Measurements from ENCODE around the gene ESPN.
"Not testable (repeated sequence)": the region's sequence is repeated elsewhere in the genome, so short reads cannot be mapped to it uniquely, and the experiment has no call there.

ESPN gene

DNA sequence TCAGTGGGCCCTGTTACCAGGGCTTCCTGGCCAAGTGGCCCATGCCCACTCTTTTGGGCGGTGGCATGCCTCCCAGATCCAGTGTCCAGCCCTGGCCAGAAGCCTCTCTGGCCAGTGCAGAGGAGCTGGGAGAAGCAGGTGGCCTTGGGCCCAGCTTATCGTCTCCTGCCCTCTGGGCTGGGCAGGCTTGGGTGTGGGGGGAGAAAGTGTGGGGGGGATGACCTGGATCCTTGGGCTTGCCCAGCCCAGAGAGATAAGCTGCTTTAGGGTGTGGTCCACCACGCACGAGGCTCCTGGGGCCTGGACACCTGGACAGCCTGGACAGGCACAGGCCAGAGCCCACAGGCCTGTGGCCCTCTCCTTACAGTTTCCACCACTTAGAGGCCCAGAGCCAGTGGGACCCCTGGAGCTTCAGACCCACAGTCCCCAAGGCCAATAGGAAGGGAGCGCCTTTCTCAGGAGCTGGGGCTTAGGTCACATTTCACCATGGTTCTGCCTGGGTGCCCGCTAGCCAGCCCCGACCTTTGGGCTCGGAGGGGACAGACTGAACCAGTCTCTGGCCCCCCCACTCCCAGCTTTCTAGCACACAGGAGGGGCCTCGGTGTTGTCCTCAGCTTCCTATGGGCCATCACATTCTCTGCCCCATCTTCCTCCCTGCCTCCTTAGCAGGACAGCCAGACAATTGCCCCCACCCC lies 1.8 kb downstream of the ESPN start:
- in situ Hi-C loops (cut with MboI; ENCODE audit: low sequenced_read_pairs): no loop called here

DNA sequence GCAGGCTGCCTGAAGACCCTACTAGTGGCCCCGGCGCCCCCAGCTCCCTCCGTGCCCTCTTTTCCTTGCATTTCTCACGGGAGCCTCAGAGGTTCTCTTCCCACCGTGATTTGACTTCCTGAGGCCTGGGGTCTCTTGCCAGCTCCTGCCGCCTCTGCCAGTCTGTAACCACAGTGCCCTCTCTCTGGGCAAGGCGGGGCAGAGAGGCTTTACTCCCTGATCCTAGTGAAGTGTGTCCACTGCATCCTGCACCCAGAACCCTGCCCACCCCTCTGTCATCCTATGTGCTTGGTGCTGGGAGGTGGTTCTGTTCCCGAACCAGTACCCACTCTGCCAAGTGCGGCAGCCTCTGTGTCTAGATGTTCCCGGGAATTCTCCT lies 2.4 kb downstream of the ESPN start:
- in situ Hi-C loops (cut with MboI; ENCODE audit: low sequenced_read_pairs): no loop called here

DNA sequence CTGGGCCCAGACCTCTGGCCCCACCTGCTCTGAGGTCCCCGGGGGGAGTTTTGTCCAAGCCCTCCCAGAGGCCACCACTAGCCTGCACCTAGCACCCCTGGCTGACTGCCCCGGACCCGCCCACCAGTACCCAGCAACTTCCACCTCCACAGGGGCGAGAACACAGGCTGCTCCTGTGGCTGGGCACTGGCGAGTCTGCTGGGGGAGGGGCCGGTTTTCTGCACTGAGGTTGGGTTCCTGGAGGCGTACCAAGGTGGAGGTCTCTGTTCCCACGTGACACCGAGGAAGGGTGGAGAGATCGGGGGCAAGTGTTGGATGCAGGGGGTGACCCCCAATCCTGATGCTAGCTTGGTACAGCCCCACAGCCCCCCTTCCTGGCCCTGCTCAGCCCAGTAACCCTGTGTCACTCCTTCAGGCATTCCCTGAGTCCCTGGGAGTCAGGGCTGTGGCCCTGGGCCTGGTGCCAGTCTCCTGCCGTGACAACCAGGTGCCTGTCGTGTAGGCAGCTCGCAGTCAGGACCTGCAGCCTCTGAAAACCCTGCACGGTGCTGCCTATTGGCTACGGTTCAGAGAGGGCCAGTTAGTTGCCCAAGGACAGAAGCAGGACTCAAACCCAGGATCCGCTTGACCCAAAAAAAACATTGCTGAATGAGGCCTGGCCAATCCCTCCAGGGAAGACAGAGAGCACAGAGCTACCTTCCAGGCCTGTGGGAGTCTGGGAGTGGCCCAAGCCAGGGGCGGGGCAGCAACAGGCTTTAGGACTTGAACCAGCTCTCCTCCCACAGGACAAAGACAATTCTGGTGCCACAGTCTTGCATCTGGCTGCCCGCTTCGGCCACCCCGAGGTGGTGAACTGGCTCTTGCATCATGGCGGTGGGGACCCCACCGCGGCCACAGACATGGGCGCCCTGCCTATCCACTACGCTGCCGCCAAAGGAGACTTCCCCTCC lies 3.1 kb downstream of the ESPN start:
- in situ Hi-C loops (cut with MboI; ENCODE audit: low sequenced_read_pairs): no loop called here

GRCh38 chr1:6428453-6428852 lies 3.9 kb downstream of the ESPN start:
- in situ Hi-C loops (cut with MboI; ENCODE audit: low sequenced_read_pairs): not testable (repeated sequence)

DNA sequence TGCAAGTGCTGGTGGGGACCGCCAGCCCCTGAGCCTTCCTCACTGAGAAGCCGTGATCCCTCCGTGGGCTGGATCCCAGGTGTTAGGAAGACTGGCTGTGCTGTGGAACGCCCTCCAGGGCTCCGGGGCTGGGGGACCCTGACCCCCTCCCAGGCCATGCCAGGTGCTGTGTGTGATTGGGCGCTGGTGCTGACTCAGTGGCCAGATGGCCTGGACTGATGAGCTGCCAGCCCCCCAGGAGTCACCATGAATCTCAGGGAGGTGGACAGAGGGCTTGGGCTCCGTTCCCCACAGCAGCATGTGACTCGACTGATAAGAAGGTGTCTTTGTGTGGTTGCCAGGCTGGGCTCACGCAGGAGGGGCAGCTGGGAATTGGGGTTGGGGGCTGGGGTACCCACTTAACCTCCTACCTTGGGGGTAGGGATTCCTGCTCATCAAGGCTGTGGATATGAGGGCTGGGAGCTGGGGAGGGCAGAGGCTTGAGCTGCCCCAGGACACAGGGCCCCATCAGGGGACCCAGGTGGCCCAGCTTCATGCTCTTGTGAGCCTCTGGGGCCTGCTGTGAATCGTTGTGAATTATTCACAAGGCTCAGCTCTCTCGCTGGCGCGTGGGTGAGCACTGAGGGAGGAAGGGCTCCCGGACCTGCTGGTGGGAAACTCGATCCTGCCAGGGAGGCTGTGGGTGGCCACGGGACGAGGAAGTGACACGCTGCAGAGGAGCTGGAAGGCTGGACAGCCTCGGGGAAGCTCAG lies 5.3 kb downstream of the ESPN start:
- in situ Hi-C loops (cut with MboI; ENCODE audit: low sequenced_read_pairs): not testable (repeated sequence)

GRCh38 chr1:6431645-6432579 lies 7.3 kb downstream of the ESPN start:
- in situ Hi-C loops (cut with MboI; ENCODE audit: low sequenced_read_pairs): not testable (repeated sequence)

- in situ Hi-C loops (cut with MboI; ENCODE audit: low sequenced_read_pairs): no loop called here
These were observed 9.6 kb downstream of the ESPN start for GRCh38 chr1:6434186-6434585.

DNA sequence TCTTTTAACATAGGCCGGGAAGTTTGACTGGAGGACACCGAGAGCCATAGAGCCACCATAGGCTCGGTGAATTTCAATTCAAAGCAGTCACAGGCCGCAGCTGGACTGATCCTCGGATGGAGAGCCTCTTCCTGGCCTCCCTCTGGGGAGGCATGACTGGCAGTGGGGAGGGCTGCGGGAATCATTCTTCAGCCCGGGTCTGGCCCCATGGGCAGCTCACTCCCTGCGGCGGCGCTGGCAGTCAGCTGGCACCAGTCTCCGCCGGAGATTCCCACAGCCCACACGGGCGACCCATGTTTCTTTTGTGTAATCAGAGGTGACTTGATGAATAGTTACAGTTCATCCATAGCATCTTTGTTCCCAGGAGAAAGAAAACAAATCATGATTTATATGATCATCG lies 10.6 kb downstream of the ESPN start:
- in situ Hi-C loops (cut with MboI; ENCODE audit: low sequenced_read_pairs): no loop called here

DNA sequence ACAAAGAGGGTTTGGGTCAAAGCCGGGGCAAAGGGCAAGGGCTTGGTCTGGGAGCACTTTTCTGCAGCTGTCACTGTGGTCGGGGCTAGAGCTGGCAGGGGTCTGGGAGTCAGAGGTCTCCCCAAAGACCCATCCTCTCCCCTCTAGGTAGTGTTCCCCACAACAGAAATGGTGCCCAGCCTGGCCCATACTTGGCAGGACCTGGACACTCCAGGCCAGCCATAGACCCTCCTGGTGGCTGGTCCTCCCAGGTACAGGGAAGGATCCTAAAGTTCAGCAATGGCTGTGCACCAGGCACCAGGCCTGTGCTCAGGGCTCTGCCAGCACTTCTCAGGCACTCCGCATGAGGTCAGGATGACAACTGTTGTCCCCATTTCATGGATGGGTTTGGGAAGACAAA lies 11.0 kb downstream of the ESPN start:
- in situ Hi-C loops (cut with MboI; ENCODE audit: low sequenced_read_pairs): no loop called here

- in situ Hi-C loops (cut with MboI; ENCODE audit: low sequenced_read_pairs): not testable (repeated sequence)
These were observed 11.7 kb downstream of the ESPN start for GRCh38 chr1:6436277-6436676.

GRCh38 chr1:6437012-6437700 lies 12.6 kb downstream of the ESPN start:
- in situ Hi-C loops (cut with MboI; ENCODE audit: low sequenced_read_pairs): not testable (repeated sequence)

- in situ Hi-C loops (cut with MboI; ENCODE audit: low sequenced_read_pairs): no loop called here
These were observed 13.5 kb downstream of the ESPN start for GRCh38 chr1:6438047-6438525.

DNA sequence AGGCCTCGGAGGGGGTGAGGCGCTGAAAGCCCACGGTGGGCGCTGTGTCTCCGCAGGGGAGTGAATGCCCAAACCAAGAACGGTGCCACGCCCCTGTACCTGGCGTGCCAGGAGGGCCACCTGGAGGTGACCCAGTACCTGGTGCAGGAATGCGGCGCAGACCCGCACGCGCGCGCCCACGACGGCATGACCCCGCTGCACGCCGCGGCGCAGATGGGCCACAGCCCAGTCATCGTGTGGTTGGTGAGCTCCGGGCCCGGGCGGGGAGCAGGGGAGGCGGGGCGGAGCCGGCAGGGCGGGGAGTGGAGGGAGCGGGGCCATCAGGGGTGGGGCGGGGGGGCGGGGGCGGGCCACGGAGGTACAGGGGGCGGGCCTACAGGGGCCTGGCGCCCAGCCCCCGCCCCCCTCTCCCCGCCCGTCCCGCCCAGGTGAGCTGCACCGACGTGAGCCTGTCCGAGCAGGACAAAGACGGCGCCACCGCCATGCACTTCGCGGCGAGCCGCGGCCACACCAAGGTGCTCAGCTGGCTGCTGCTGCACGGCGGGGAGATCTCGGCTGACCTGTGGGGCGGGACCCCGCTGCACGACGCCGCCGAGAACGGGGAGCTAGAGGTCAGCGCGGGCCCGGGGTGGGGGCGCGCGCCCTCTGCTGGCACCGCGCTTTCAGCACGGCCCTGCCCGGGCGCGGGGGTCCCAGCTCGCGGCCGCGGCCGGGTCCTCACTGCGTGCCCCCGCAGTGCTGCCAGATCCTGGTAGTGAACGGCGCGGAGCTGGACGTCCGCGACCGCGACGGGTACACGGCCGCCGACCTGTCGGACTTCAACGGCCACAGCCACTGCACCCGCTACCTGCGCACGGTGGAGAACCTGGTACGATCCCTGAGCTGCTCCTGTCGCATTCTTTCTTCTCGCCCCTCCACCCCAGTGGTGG lies 15.9 kb downstream of the ESPN start:
- in situ Hi-C loops (cut with MboI; ENCODE audit: low sequenced_read_pairs): no loop called here

GRCh38 chr1:6441586-6441985 lies 17.0 kb downstream of the ESPN start:
- in situ Hi-C loops (cut with MboI; ENCODE audit: low sequenced_read_pairs): no loop called here

GRCh38 chr1:6443339-6444115 lies 19.0 kb downstream of the ESPN start:
- in situ Hi-C loops (cut with MboI; ENCODE audit: low sequenced_read_pairs): no loop called here

DNA sequence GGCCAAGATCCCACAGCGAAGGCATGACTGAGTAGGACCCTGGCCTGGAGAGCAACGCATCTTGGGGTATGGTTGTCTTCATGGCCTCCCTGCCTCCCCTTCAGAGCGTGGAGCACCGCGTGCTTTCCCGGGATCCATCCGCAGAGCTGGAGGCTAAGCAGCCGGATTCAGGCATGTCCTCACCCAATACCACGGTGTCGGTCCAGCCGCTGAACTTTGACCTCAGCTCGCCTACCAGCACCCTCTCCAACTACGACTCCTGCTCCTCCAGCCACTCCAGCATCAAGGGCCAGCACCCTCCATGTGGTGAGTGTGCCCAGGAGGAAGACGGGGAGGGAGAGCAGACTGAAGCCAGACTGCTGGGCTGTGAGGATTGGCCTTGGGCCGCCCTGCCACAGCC lies 19.8 kb downstream of the ESPN start:
- in situ Hi-C loops (cut with MboI; ENCODE audit: low sequenced_read_pairs): no loop called here

DNA sequence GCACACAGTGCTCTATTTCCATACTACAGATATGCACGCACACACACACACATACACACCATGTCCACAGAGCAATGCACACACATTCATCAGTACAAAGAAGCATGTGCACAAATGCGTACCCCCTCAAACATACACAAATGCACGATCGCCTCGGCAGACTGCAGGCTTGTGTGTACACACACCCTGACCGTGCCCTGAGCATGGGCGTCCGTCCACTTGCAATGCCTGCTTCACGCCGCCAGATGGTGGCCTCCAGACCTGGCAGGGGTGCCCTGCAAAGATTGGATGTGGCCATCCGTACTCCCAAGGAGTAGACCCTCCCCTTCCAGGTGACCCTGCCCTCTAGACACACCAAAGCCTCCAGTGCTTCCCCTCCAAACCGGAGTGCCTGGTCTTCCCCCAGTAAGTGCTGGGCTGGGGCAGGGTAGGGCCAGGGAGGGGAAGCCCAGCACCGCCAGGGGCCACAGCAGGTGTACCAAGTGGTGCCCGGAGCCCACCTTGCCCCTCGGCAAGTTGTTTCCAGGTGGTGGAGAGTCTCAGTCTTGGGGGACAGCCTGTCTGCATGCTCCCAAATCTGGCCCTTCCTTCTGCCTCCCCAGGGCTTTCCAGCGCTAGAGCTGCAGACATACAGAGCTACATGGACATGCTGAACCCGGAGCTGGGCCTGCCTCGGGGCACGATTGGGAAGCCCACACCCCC lies 20.6 kb downstream of the ESPN start:
- in situ Hi-C loops (cut with MboI; ENCODE audit: low sequenced_read_pairs): no loop called here

All from HL-60/S4 treated with phorbol 12-myristate 13-acetate at 8.2 ng/mL for 4 days and 3 days (cell line).